Measurements from ENCODE around the gene HSPBP1. TPM values are rescaled to one million over a fixed set of nuclear protein-coding genes. Genes with fewer than 3 reads are reported as not detected.
A peak's percentile ranks its signal among the peaks of the same experiment; 100 is the strongest.

HSPBP1 gene
- total and polyA plus RNA-seq, 9 of the 15 experiments (the other 6 are each of a cell fraction or from before 2014, with no cell fraction given) = 0.83 to 81.3 (median 21.8) TPM

DNA sequence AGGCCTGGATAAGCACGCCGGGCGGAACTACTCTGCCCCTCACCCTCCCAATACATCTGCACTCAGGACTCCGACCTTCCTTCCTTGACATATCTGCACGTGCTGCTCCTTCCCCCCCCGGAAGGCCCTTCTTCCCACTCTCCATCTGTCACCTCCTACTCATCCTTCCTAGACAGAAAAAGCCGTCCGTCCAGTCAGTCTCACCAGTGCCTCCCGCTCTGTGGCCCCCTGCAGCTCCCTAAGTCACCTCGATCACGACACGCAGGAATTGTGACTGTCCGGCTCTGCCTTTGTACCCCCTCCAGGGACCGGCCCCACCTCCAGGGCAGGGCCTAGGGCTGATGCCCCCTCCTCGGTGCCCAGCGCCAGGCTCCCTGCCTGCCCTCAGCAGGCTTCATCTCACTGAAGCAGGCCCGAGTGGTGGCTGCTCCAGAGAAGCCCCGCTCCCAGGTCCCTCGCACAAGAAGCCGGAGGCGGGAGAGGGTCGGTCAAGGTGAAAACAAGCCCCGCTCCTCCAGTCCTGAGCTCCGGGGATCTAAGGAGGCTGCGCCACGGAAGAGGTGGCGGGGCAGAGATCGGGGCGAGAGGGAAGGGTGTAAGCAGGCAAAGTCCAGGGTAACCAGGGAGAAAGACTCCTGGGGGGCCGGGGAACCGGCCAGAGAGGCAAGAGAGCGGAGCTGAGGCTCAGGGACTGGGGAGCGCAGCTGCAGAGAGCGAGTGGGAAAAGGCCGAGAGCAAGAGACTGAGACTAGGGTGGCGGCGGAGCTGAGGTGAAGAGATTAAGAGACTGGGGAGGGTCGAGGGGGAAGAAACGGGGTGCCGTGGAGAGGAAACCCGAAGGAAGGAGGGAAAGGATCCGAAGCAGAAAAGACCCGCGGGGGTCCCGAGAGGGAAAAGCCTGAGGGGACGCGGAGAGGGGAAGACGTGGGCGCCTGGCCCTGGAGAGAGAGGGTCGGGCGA is 22.2 kb downstream of the HSPBP1 start (continued):
- peak; percentile 88 for TF ChIP-seq SAP30 (IDR thresholded peaks at IDR 0.05; ENCODE audit: borderline replicate concordance, insufficient read depth, low read depth, low read length, poor library complexity, severe bottlenecking)
- peak in 1 of 2 experiments; percentile 49; a peak in 1 of 3 replicates for TF ChIP-seq CBX3 (IDR thresholded peaks at IDR 0.05; ENCODE audit: borderline replicate concordance in 1 of 2, low read length in 2 of 2)
- peak in 1 of 2 experiments; percentile 62 for TF ChIP-seq E2F6 (IDR thresholded peaks at IDR 0.05; ENCODE audit: borderline replicate concordance in 1 of 2, extremely low read depth in 1 of 2, insufficient read depth in 1 of 2, insufficient read length in 1 of 2, low read depth in 1 of 2, low read length in 1 of 2, poor library complexity in 1 of 2, severe bottlenecking in 1 of 2)
- TF ChIP-seq, protein P1, sequence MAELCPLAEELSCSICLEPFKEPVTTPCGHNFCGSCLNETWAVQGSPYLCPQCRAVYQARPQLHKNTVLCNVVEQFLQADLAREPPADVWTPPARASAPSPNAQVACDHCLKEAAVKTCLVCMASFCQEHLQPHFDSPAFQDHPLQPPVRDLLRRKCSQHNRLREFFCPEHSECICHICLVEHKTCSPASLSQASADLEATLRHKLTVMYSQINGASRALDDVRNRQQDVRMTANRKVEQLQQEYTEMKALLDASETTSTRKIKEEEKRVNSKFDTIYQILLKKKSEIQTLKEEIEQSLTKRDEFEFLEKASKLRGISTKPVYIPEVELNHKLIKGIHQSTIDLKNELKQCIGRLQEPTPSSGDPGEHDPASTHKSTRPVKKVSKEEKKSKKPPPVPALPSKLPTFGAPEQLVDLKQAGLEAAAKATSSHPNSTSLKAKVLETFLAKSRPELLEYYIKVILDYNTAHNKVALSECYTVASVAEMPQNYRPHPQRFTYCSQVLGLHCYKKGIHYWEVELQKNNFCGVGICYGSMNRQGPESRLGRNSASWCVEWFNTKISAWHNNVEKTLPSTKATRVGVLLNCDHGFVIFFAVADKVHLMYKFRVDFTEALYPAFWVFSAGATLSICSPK (IDR thresholded peaks at IDR 0.05; ENCODE audit: borderline replicate concordance) = no peak
- no peak for TF ChIP-seq STAT5B (CRISPR knock-in tag; IDR thresholded peaks at IDR 0.05)
- 0 out of 2 replicates have a peak, but pooled peaks have one; percentile 48 for TF ChIP-seq ZNF592 (IDR thresholded peaks at IDR 0.05)
- TF ChIP-seq, protein P2, sequence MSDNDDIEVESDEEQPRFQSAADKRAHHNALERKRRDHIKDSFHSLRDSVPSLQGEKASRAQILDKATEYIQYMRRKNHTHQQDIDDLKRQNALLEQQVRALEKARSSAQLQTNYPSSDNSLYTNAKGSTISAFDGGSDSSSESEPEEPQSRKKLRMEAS (CRISPR knock-in tag; IDR thresholded peaks at IDR 0.05) = peak; percentile 75
- TF ChIP-seq SFPQ (IDR thresholded peaks at IDR 0.05; ENCODE audit: low read depth, low read length) = no peak
- no peak for TF ChIP-seq RBBP5 (IDR thresholded peaks at IDR 0.05; ENCODE audit: borderline replicate concordance, insufficient read depth, low read length, poor library complexity, severe bottlenecking)
